HG03064 (cell line): Measurements from ENCODE around the gene SACS.
"Not testable (repeated sequence)": the region's sequence is repeated elsewhere in the genome, so short reads cannot be mapped to it uniquely, and the experiment has no call there.

Experiments used
- ATAC-seq: cut with Tn5 transposase; IDR thresholded peaks from one replicate; pipeline ENCODE4 v1.9.1; 2021; ENCODE audit warnings: low read depth; ENCODE audit not compliant: unreplicated experiment

SACS gene

DNA sequence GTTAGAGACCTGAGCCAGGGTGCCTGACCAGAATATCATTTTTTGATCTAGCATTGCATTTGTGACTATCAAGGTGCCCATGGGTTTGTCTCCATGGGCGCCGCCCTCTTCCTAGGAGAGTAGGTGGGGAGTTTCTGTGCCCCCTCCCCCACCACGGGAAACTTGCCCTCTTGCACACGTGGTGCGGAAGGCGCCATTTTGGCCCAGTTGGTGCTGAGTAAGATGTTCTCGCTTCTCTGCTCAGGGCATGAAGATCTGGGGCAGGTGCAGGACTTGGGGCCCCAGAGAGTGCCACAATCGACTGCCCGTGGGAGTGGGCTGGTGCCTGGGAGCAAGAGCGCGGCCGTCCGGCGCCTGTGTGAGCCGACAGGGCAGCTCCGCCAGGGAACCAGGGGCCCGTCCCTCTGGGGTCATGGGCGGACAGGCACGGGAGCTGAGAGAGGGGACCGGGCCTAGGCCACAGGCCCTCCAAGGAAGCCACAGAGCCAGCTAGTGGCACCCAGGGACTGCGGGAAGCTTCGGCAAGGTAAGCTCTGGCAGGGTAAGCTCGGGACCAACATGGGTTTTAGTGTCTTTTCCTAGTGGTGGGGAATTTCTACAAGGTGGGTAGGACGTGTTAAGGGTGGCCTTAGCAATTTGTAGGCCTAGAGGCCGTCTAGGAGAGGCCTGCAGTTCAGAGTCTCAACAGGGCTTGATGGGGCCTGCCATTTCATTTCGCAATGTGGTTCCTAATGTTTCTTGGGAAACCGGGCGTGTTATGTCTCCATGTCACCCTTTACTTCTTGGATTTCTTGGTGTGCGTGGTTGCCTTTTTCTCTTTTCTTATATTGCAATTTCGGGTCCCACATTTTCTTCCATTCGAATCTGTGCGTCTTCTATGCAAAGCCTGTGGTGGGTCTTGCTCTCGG, 14.5 kb downstream of the SACS start:
- no peak for ATAC-seq

GRCh38 chr13:23414682-23415081, 18.8 kb downstream of the SACS start:
- no peak for ATAC-seq

- ATAC-seq, result no peak
Observed at GRCh38 chr13:23411706-23412105, 21.8 kb downstream of the SACS start.

- no peak for ATAC-seq
Observed at GRCh38 chr13:23411220-23411619, 22.3 kb downstream of the SACS start.

- ATAC-seq, result no peak
Observed at GRCh38 chr13:23408026-23408425, 25.5 kb downstream of the SACS start.

GRCh38 chr13:23401156-23401555, 32.3 kb downstream of the SACS start:
- not testable (repeated sequence) for ATAC-seq

GRCh38 chr13:23399347-23399746, 34.2 kb downstream of the SACS start:
- ATAC-seq, result no peak

GRCh38 chr13:23394821-23395220, 38.7 kb downstream of the SACS start:
- ATAC-seq, result no peak

DNA sequence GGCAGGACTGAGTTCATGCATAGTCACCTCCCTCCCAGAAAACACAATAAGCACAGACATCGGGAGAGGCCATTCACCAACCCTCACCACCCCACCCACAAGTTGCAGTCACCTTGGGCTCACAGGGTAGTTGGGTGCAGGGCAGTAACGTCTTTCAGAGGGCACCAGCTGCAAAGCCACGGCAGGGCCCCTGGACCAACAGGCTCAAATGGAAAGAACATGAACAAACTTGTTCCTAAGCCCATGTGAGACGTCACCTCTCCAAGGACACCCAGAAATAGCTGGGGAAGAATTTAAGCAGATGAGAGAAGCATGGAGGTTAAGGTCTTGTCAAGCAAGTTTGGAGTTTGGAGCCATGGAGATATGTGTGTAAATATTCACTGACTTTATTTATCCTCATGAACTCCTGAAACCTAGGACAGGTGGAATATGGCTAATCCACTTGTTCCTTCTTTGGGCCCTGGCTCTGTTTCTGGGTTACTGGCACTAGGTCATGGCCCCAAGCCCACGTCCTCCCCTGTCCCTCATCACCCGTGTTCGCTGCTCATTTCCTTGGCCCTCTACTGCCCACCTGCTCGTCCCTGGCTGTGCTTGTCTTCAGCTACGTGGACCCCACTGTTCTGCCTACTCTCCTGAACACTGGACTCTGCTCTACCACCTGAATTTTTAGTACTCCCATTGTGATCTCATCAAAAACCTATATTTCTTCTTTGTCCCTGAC, 40.4 kb downstream of the SACS start:
- ATAC-seq, result no peak

DNA sequence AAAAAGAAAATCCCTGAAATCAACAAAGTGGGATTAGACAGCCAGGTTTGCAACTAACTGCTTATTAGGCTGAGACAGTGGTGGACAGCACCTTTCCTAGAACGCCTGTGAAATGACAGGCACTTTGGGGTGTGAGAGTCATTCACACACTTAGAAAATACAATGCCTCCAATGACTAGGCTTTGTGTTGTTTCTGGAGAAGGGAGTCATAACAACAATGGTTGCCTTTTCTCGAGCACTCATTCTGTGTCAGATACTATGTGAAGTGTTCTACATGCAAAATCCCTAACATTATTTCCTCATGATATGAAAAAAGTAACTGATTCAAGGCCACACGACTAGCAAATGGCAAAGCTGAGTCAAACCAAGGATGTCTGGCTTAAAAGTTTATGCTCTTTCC, 41.2 kb downstream of the SACS start:
- ATAC-seq, result no peak

- no peak for ATAC-seq
Observed at GRCh38 chr13:23391752-23392151, 41.8 kb downstream of the SACS start.

DNA sequence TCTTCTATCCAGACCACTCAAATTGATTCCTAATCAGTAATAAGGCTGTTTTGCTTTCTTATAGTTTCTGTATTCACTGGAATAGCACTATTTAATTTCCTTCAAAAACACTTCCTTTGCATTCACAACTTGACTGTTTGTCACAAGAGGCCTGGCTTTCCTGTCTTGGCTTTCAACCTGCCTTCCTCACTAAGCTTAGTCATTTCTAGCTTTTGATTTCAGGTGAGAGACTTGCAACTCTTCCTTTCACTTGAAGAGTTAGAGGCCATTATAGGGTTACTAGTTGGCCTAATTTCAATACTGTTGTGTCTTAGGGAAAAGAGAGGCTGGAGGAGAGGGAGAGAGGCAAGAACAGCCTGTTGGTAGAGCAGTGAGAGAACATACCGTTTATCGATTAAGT, 47.0 kb downstream of the SACS start:
- ATAC-seq, result no peak

DNA sequence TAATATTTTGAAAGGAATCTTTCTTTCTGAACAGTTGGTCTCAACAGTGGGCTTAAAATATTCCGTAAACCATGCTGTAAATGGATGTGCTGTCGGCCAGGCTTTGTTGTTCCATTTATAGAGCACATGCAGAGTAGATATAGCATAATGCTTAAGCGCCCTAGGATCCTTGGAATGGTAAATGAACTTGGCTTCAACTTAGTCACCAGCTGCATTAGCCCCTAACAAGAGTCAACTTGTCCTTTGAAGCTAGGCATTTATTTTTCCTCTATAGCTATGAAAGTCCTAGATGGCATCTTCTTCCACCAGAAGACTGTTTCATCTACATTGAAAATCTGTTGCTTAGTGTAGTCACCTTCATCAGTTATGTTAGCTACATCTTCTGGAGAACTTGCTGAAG, 47.6 kb downstream of the SACS start:
- no peak for ATAC-seq

- no peak for ATAC-seq
Observed at GRCh38 chr13:23384111-23384510, 49.4 kb downstream of the SACS start.

DNA sequence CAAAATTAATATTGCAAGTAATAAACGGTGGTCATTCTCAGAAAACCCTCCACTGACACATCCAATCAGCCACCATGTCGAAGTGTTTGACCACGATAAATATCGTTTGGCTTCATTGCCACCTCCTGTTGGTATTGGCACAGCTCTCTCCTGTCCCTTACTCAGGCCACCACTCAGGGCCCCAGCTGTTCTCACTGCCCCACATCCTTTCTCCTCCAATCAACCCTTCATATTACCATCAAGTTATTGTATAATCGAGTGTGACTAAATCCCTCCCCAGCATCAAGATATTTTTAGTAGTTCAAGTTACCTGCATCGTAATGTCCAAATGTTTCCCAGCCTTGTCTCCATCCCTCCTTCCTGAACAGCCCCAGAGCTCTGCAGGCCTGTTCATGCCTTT, 50.4 kb downstream of the SACS start:
- ATAC-seq, result no peak

GRCh38 chr13:23381866-23382265, 51.6 kb downstream of the SACS start:
- ATAC-seq, result no peak

GRCh38 chr13:23380534-23380933, 53.0 kb downstream of the SACS start:
- no peak for ATAC-seq

GRCh38 chr13:23377983-23378632, 55.4 kb downstream of the SACS start:
- ATAC-seq, result no peak

GRCh38 chr13:23377579-23377978, 55.9 kb downstream of the SACS start:
- no peak for ATAC-seq

- peak; percentile 79 for ATAC-seq
Observed at GRCh38 chr13:23375001-23375971, 58.2 kb downstream of the SACS start.
